SK-N-MC (cell line): ENCODE measurements around the gene EOLA1.

Experiments
- EZH2 ChIP-seq: fragments of 200-600 bp; sonication (generic); IDR thresholded peaks from one replicate; pipeline ENCODE4 v1.6.1; 2017; ENCODE audit warnings: antibody characterized with exemption
- FOXP2 ChIP-seq: optimal IDR thresholded peaks from 2 replicates; pipeline ENCODE3; 2011; ENCODE audit warnings: mild to moderate bottlenecking, moderate library complexity; ENCODE audit not compliant: insufficient read depth; ENCODE audit errors: extremely low read length, control extremely low read depth
- POLR2AphosphoS5 ChIP-seq: IDR thresholded peaks from 2 replicates; pipeline ENCODE4 v1.6.1; 2012; ENCODE audit warnings: mild to moderate bottlenecking, low read depth, low read length, borderline replicate concordance

- TF ChIP-seq POLR2AphosphoS5 (no peak), EZH2 (no peak), FOXP2 (no peak)
Measured at GRCh38 chrX:149493567-149494562, 46.9 kb upstream of the EOLA1 start.
